Left lung (tissue), 14 donors: ENCODE results near the gene CEACAM16. TPM values are rescaled to one million over a fixed set of nuclear protein-coding genes. Genes with fewer than 3 reads are reported as not detected.

Experiments used
- ATAC-seq: fragments of 200-7000 bp; cut with Tn5 transposase; one replicate; pipeline ENCODE4 v1.9.1; 2020; ENCODE audit warnings: moderate library complexity
- DNase-seq, 4 donors: peaks; one replicate each; pipeline ENCODE4 v3.0.0-alpha.2; 2013 to 2020
- H3K27ac ChIP-seq, 2 donors: fragments of 200-600 bp; sonication (generic) in 1 of 2; one replicate each; pipeline versions ENCODE4 v1.5.0 to v1.8.0; 2020 to 2021
- H3K27me3 ChIP-seq, 2 donors: fragments of 200-600 bp; sonication (generic) in 1 of 2; one replicate each; pipeline versions ENCODE4 v1.5.0 to v1.8.0; 2020 to 2021
- H3K36me3 ChIP-seq, 2 donors: fragments of 200-600 bp; sonication (generic) in 1 of 2; one replicate each; pipeline versions ENCODE4 v1.5.0 to v1.8.0; 2020 to 2021
- H3K4me1 ChIP-seq, 2 donors: fragments of 200-600 bp; one replicate each; pipeline ENCODE4 v1.8.0; 2021
- H3K4me3 ChIP-seq, 2 donors: fragments of 200-600 bp; sonication (generic) in 1 of 2; one replicate each; pipeline versions ENCODE4 v1.5.0 to v1.8.0; 2020 to 2021; ENCODE audit warnings: mild to moderate bottlenecking in 1 of 2
- H3K9me3 ChIP-seq, 2 donors: fragments of 200-600 bp; sonication (generic) in 1 of 2; one replicate each; pipeline versions ENCODE4 v1.5.0 to v1.8.0; 2020 to 2021
- intact Hi-C, 2 donors: fragments of 100-400 bp; cut with DNase I; formaldehyde crosslinking; loops; one replicate each; pipeline versions ENCODE4 v1.11.2 to v1.14.2; 2022
- long read RNA-seq, 12 donors: library from polyadenylated mRNA in 2 of 12; unstranded in 2 of 12; transcript quantifications; one replicate each; pipeline ENCODE4 v2.0.0 and lab custom pipeline, GENCODE V29; 2019 to 2026
- polyA plus RNA-seq, 6 donors: library from polyadenylated mRNA; unstranded; fragments of 120-200 nt; gene quantifications; one replicate each; pipeline ENCODE4 v1.2.1, GENCODE V29; 2013; ENCODE audit not compliant: insufficient read length in 6 of 6
- total RNA-seq, 2 donors: library from RNA; stranded (reverse); fragmentation: NEBNext Ultra II Directional; extraction: Animal tissue kit (Norgen Biotek cat#: 25700); gene quantifications; one replicate each; pipeline ENCODE4 v1.2.1, GENCODE V29; 2021
- TF ChIP-seq, protein P1 (sequence below), 2 donors: fragments of 200-600 bp; sonication (generic) in 1 of 2; IDR thresholded peaks; one replicate each; pipeline versions ENCODE4 v1.5.0 to v1.8.0; 2021; ENCODE audit warnings: antibody characterized with exemption in 2 of 2
- donor health status: DM: no; HTN: yes; CAD: no.
- donor health status: DM: no; HTN: no; CAD: no.

The CEACAM16 gene, protein sequence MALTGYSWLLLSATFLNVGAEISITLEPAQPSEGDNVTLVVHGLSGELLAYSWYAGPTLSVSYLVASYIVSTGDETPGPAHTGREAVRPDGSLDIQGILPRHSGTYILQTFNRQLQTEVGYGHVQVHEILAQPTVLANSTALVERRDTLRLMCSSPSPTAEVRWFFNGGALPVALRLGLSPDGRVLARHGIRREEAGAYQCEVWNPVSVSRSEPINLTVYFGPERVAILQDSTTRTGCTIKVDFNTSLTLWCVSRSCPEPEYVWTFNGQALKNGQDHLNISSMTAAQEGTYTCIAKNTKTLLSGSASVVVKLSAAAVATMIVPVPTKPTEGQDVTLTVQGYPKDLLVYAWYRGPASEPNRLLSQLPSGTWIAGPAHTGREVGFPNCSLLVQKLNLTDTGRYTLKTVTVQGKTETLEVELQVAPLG
- total RNA-seq (under 1 TPM in 1 of 2 donors, not detected in 1; 0.20 TPM), polyA plus RNA-seq (not detected)
- long read RNA-seq, donor 1: 0 reads
- long read RNA-seq, donor 2: 0 reads
- long read RNA-seq, donor 3: 0 reads
- long read RNA-seq, donor 4: 0 reads
- long read RNA-seq, donor 5: 0 reads
- long read RNA-seq, donor 6: 0 reads
- long read RNA-seq, donor 7: 0 reads
- long read RNA-seq, donor 8: 0 reads
- long read RNA-seq, donor 9: 0 reads
- long read RNA-seq, donor 10: 0 reads
- long read RNA-seq, donor 11: 0 reads
- long read RNA-seq, donor 12: 0 reads

DNA sequence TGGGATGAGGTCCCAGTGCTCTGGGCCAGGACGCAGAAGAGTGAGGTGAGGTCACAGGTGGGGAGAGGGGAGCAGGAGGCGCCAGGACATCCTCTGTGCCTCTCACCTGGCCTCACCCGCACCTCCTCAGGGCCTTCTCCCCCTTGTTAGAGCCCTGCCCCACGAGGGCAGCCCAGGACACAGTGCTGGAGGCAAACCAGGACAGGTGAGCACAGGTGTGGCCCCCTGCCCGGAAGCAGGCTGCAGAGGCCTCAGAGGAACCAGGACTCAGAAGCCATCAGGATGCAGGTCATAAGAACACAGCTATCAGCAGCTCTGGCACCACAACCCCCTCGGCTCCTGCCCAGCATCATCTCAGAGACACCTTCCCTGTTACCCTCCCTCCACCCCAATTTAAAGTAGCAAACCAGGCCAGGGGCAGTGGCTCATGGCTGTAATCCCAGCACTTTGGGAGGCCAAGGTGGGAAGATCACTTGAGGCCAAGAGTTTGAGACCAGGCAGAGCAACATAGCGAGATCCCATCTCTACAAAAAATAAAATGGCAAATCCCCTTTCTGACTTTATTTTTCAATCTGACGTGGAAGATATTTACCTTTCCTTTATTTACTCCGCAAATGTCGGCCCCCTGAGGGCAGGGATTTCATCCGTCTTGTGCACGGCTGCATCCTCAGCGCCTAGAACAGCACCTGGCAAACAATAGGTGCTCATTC lies at the start of gene CEACAM16:
Gene CEACAM16, plus strand, starts transcription at position 660 of the 710 bp plus-strand sequence. CDS start 2,306 bp downstream, outside the sequence.
- Histone ChIP-seq H3K36me3 (no peaks in the 10 kb centered on the region), H3K4me1 (peaks cover 4 to 13% of the 10 kb centered on the region in 2 donors), H3K9me3 (no peaks in the 10 kb centered on the region), H3K27me3 (no peaks in the 10 kb centered on the region), H3K4me3 (no peak within 1 kb of the TSS), H3K27ac (no peak within 1 kb of the TSS)
- DNase-seq (no peak), ATAC-seq (no peak)
- intact Hi-C loops: no loop called here
- TF ChIP-seq, protein P1, sequence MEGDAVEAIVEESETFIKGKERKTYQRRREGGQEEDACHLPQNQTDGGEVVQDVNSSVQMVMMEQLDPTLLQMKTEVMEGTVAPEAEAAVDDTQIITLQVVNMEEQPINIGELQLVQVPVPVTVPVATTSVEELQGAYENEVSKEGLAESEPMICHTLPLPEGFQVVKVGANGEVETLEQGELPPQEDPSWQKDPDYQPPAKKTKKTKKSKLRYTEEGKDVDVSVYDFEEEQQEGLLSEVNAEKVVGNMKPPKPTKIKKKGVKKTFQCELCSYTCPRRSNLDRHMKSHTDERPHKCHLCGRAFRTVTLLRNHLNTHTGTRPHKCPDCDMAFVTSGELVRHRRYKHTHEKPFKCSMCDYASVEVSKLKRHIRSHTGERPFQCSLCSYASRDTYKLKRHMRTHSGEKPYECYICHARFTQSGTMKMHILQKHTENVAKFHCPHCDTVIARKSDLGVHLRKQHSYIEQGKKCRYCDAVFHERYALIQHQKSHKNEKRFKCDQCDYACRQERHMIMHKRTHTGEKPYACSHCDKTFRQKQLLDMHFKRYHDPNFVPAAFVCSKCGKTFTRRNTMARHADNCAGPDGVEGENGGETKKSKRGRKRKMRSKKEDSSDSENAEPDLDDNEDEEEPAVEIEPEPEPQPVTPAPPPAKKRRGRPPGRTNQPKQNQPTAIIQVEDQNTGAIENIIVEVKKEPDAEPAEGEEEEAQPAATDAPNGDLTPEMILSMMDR (IDR thresholded peaks at IDR 0.05): no peak

DNA sequence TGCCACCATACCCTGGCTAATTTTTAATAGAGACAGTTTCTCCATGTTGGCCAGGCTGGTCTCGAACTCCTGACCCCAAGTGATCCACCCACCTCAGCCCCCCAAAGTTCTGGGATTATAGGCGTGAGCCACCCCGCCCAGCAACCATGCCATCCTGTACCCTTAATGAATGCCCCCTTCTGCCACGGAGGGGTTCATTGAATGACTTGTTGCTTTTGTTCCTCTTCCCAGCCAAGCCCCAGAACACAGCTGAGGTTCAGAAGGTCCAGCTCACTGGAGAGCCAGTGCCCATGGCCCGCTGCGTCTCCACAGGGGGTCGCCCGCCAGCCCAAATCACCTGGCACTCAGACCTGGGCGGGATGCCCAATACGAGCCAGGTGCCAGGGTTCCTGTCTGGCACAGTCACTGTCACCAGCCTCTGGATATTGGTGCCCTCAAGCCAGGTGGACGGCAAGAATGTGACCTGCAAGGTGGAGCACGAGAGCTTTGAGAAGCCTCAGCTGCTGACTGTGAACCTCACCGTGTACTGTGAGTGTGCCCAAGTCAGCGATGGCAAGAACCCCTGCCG lies 49.3 kb upstream of the CEACAM16 start:
- peaks cover 0 to 82% of the 10 kb centered on the region in 2 donors for H3K36me3 ChIP-seq
- no peaks in the 10 kb centered on the region for H3K9me3 ChIP-seq
- H3K4me3 ChIP-seq: no peak overlapping the region
- TF ChIP-seq, protein P1 (IDR thresholded peaks at IDR 0.05): no peak
- intact Hi-C loops: no loop called here
- ATAC-seq (no peak), DNase-seq (no peak)
- H3K27ac ChIP-seq: no peak overlapping the region
- H3K4me1 ChIP-seq: peaks cover 11 to 43% of the 10 kb centered on the region in 2 donors
- no peaks in the 10 kb centered on the region for H3K27me3 ChIP-seq

DNA sequence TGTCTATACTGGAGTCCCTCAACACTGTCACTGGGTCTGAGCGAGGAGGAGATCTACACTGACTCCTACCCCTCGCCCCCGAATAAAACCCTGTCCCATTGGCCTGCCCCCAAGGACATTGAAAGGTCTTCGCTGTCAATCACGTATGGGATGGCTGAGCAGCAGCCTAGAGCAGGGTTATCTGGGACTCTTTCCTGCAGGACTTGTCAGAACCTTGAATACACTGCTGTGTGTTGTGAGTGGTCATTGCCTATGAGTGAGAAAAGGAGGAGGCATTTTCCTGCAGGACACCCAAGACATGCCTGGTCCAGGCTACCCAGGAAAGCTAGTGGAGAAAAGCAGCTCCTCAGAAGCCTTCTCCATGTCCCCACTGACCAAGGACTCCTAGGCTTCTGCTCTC lies 45.6 kb upstream of the CEACAM16 start:
- Histone ChIP-seq H3K4me1 (peaks cover 4 to 28% of the 10 kb centered on the region in 2 donors), H3K4me3 (no peak overlapping the region), H3K27ac (no peak overlapping the region), H3K36me3 (peaks cover 0 to 93% of the 10 kb centered on the region in 2 donors), H3K27me3 (no peaks in the 10 kb centered on the region), H3K9me3 (no peaks in the 10 kb centered on the region)
- TF ChIP-seq, protein P1 (IDR thresholded peaks at IDR 0.05): no peak
- peak in 1 of 4 donors; percentile 21 for DNase-seq
- ATAC-seq: no peak
- intact Hi-C loops: no loop called here

GRCh38 chr19:44653977-44654774 lies 44.8 kb upstream of the CEACAM16 start:
- no peak overlapping the region for H3K4me3 ChIP-seq
- H3K9me3 ChIP-seq: no peaks in the 10 kb centered on the region
- intact Hi-C loops: no loop called here
- ATAC-seq (peak; percentile 89), DNase-seq (peak in 3 of 4 donors; percentile 47 to 92 (median 86))
- TF ChIP-seq, protein P1 (IDR thresholded peaks at IDR 0.05): peak; percentile 60 to 79
- no peaks in the 10 kb centered on the region for H3K27me3 ChIP-seq
- peaks cover 0 to 95% of the 10 kb centered on the region in 2 donors for H3K36me3 ChIP-seq
- peaks cover 0 to 20% of the 10 kb centered on the region in 2 donors for H3K4me1 ChIP-seq
- H3K27ac ChIP-seq: no peak overlapping the region
